K562 (cell line): ENCODE data around the gene MAP3K12. TPM values are rescaled to one million over a fixed set of nuclear protein-coding genes. Genes with fewer than 3 reads are reported as not detected.

Source experiments
- ATAC-seq: fragments of 200-7000 bp; cut with Tn5 transposase; 3 replicates; pipeline ENCODE4 v1.9.1; 2020; ENCODE audit warnings: moderate library complexity
- BruUV-seq: library from RNA; stranded (reverse); fragments of 400-500 nt; replicated peaks from 2 replicates; lab custom pipeline; 2021; lab: Mats Ljungman, UMichigan
- CTCF ChIA-PET: fragments of 300-600 bp; formaldehyde crosslinking; extraction: SDS; loops from one replicate; lab custom pipeline; 2021; ENCODE audit warnings: low intra/inter-chr PET ratio; lab: Yijun Ruan, JAX
- POLR2A ChIA-PET: fragments of 300-600, 350-650 bp; sonication (Branson Sonifier 250); formaldehyde crosslinking; extraction: SDS; loops from one replicate; lab custom pipeline; 2021; ENCODE audit warnings: antibody characterized with exemption, inconsistent platforms; lab: Yijun Ruan, JAX
- DNase-seq, 4 experiments: peaks; one replicate each; pipeline versions ENCODE4 v3.0.0 to v3.0.0-alpha.2; 2011 to 2018; ENCODE audit warnings: low spot score in 3 of 4, mixed read lengths in 3 of 4; ENCODE audit errors: extremely low read depth in 1 of 4
- FAIRE-seq: peaks from 2 replicates; lab custom pipeline; 2011; peaks lifted over from hg19 to GRCh38; lab: Jason Lieb, UNC
- H2AFZ ChIP-seq: 2 replicates; pipeline ENCODE4 v1.6.0; 2011; ENCODE audit warnings: low read depth, low read length, control low read depth, inconsistent platforms
- H3K27ac ChIP-seq: fragments of 200-600 bp; 3 replicates; pipeline ENCODE4 v1.8.0; 2011; ENCODE audit warnings: low read depth, mild to moderate bottlenecking, control low read depth, inconsistent platforms, low read length, moderate library complexity, mixed read lengths; ENCODE audit errors: extremely low read depth
- H3K27me3 ChIP-seq, 2 experiments: fragments of 300-600 bp in 1 of 2; 2 replicates in 1 of 2; 3 replicates in 1 of 2; pipeline versions ENCODE4 v1.6.0 to v1.8.0; 2011; ENCODE audit warnings: inconsistent platforms in 2 of 2, low read length in 2 of 2, mild to moderate bottlenecking in 1 of 2, mixed read lengths in 1 of 2, moderate library complexity in 1 of 2; ENCODE audit not compliant: control insufficient read depth in 2 of 2, insufficient read depth in 2 of 2
- H3K36me3 ChIP-seq: fragments of 300-600 bp; 3 replicates; pipeline ENCODE4 v1.8.0; 2011; ENCODE audit warnings: mild to moderate bottlenecking, low read length, inconsistent platforms; ENCODE audit not compliant: control insufficient read depth, insufficient read depth
- H3K4me1 ChIP-seq, 2 experiments: fragments of 200-600 bp in 1 of 2; replicated peaks in 1 of 2; 2 replicates in 1 of 2; 3 replicates in 1 of 2; pipeline versions ENCODE4 v1.5.1 to v1.8.0; 2011; ENCODE audit warnings: inconsistent platforms in 2 of 2, low read length in 2 of 2, mild to moderate bottlenecking in 1 of 2, mixed read lengths in 1 of 2, moderate library complexity in 1 of 2; ENCODE audit not compliant: control insufficient read depth in 2 of 2, insufficient read depth in 2 of 2
- H3K4me2 ChIP-seq: 2 replicates; pipeline ENCODE4 v1.6.1; 2011; ENCODE audit warnings: low read length, control low read depth, inconsistent platforms, mixed read lengths; ENCODE audit not compliant: insufficient read depth
- H3K4me3 ChIP-seq: fragments of 200-600 bp; sonication (generic), shearing (Covaris generic); 2 replicates; pipeline ENCODE4 v1.5.1; 2016; ENCODE audit warnings: control low read depth, inconsistent platforms
- H3K79me2 ChIP-seq: fragments of 200-600 bp; 3 replicates; pipeline ENCODE4 v1.8.0; 2011; ENCODE audit warnings: low read length, inconsistent platforms; ENCODE audit not compliant: control insufficient read depth, insufficient read depth
- H3K9ac ChIP-seq, 2 experiments: 2 replicates each; pipeline versions ENCODE4 v1.6.0 to v1.6.1; 2011; ENCODE audit warnings: low read depth in 2 of 2, low read length in 2 of 2, control low read depth in 1 of 2, inconsistent platforms in 1 of 2, mild to moderate bottlenecking in 1 of 2, mixed read lengths in 1 of 2; ENCODE audit not compliant: insufficient read depth in 1 of 2
- H3K9me1 ChIP-seq: one replicate; pipeline ENCODE4 v1.6.0; 2011; ENCODE audit warnings: inconsistent platforms, mild to moderate bottlenecking, low read length, moderate library complexity; ENCODE audit not compliant: control insufficient read depth, insufficient read depth
- H3K9me3 ChIP-seq: replicated peaks from 2 replicates; pipeline ENCODE4 v1.5.1; 2011; ENCODE audit warnings: low read depth, low read length, inconsistent platforms; ENCODE audit not compliant: control insufficient read depth, insufficient read depth
- H4K20me1 ChIP-seq: replicated peaks from 2 replicates; pipeline ENCODE4 v1.6.1; 2011; ENCODE audit warnings: low read length, inconsistent platforms, mixed read lengths; ENCODE audit not compliant: control insufficient read depth, insufficient read depth
- CAMTA2 ChIP-seq: fragments of 250-450 bp; sonication (Bioruptor Pico); conservative IDR thresholded peaks from 2 replicates; pipeline ENCODE4 v1.5.1; 2022
- CHD4 ChIP-seq: fragments of 200-600 bp; sonication (generic); IDR thresholded peaks from 3 replicates; pipeline ENCODE4 v1.6.1; 2012; ENCODE audit warnings: low read depth, mild to moderate bottlenecking, mixed read lengths, low read length, inconsistent platforms; ENCODE audit not compliant: insufficient read depth, insufficient replicate concordance, poor library complexity, severe bottlenecking
- EP300 ChIP-seq: IDR thresholded peaks from 2 replicates; pipeline ENCODE4 v1.6.1; 2012; ENCODE audit warnings: low read length, improper control_type of control experiment
- MLLT1 ChIP-seq, 2 experiments: fragments of 450-650 bp; IDR thresholded peaks; 2 replicates each; pipeline ENCODE4 v1.6.1; 2016
- MNT ChIP-seq, 2 experiments: fragments of 450-650 bp; conservative IDR thresholded peaks; 2 replicates each; pipeline ENCODE4 v1.6.1; 2017; ENCODE audit warnings: mild to moderate bottlenecking in 2 of 2, moderate library complexity in 2 of 2
- NR2C1 ChIP-seq, 2 experiments: fragments of 450-650 bp; IDR thresholded peaks; 2 replicates each; pipeline ENCODE4 v1.6.1; 2017; ENCODE audit warnings: mild to moderate bottlenecking in 2 of 2, antibody characterized with exemption in 1 of 2, inconsistent platforms in 1 of 2, missing compliant biosample characterization in 1 of 2, missing genetic modification characterization in 1 of 2
- PHF20 ChIP-seq: fragments of 450-650 bp; IDR thresholded peaks from 2 replicates; pipeline ENCODE4 v1.6.1; 2018; ENCODE audit not compliant: partially characterized antibody
- POLR2AphosphoS5 ChIP-seq: IDR thresholded peaks from 2 replicates; pipeline ENCODE4 v1.6.1; 2011; ENCODE audit warnings: mild to moderate bottlenecking, low read depth, low read length, moderate library complexity; ENCODE audit not compliant: control insufficient read depth, insufficient read depth
- RBM22 ChIP-seq: fragments of 200-400 bp; formaldehyde crosslinking; IDR thresholded peaks from 2 replicates; pipeline ENCODE4 v1.6.1; 2018; ENCODE audit warnings: low read length, low read depth; ENCODE audit not compliant: poor library complexity, severe bottlenecking
- RNF2 ChIP-seq: sonication (generic); IDR thresholded peaks from 2 replicates; pipeline ENCODE4 v1.6.1; 2016
- TFAP4 ChIP-seq: sonication (generic); formaldehyde crosslinking; IDR thresholded peaks from 2 replicates; pipeline ENCODE4 v1.8.0; 2022; ENCODE audit warnings: missing genetic modification reagents, mild to moderate bottlenecking, moderate library complexity, borderline replicate concordance
- ZKSCAN8 ChIP-seq: fragments of 200-800 bp; sonication (Bioruptor generic); IDR thresholded peaks from 2 replicates; pipeline ENCODE4 v1.6.1; 2016; ENCODE audit warnings: missing genetic modification characterization, missing compliant biosample characterization
- ZNF445 ChIP-seq: fragments of 250-450 bp; sonication (Bioruptor Pico); IDR thresholded peaks from 2 replicates; pipeline ENCODE4 v1.4.0; 2020; ENCODE audit warnings: low read depth, mild to moderate bottlenecking, moderate library complexity
- WGBS: fragments of 100-300 bp; shearing (Covaris generic); methylation state at CpG from one replicate; pipeline ENCODE4 v1.1.6; 2016; ENCODE audit warnings: low coverage, mixed read lengths; ENCODE audit not compliant: insufficient coverage; ENCODE audit errors: missing lambda C conversion rate; 5-methylcytosine and 5-hydroxymethylcytosine counted together
- in situ Hi-C: fragments of 300-500 bp; cut with MboI; formaldehyde crosslinking; loops from 4 replicates; pipeline ENCODE4 v1.15.0; 2018; ENCODE audit warnings: inconsistent platforms, mixed read lengths
- intact Hi-C: fragments of 100-400 bp; cut with micrococcal nuclease; formaldehyde crosslinking; loops from 2 replicates; pipeline ENCODE4 v1.14.2; 2022
- polyA plus RNA-seq, 8 experiments: library from polyadenylated mRNA; depleted of rRNA in 4 of 8; stranded (reverse) in 5 of 8; unstranded in 3 of 8; fragments of >200 nt; fragmentation: Nextera tagmentation in 2 of 8; fragmentation: Illumina TruSeq in 1 of 8; extraction: Ambion mirVana in 2 of 8; extraction: Trizol in 1 of 8; gene quantifications; 2 replicates each; pipeline versions ENCODE4 v1.2.1 to v1.2.3, GENCODE V29; 2011 to 2014; ENCODE audit warnings: inconsistent platforms in 1 of 8, missing spikeins in 1 of 8
- total RNA-seq, 7 experiments: library from RNA; depleted of rRNA in 6 of 7; stranded (reverse); fragments of >200 nt in 6 of 7; fragmentation: Illumina TruSeq in 2 of 7; extraction: Trizol in 2 of 7; gene quantifications; 2 replicates each; pipeline versions ENCODE4 v1.2.1 to v1.2.3, GENCODE V29; 2011 to 2021; ENCODE audit warnings: low replicate concordance in 1 of 7

The MAP3K12 gene
- total and polyA plus RNA-seq, 9 of the 15 experiments (the other 6 are each of a cell fraction or from before 2014, with no cell fraction given): 0.10 to 2.4 (median 1.6) TPM

GRCh38 chr12:53500776-53501614 is 1.7 kb upstream of the MAP3K12 start, which contains the start of gene TARBP2:
Gene TARBP2, plus strand, starts transcription at chr12:53501283. Its CDS starts 126 bp downstream, at chr12:53501409.
- peak within 1 kb of the TSS; percentile 97 for H3K27ac ChIP-seq
- WGBS: under 1% methylated on average over 65 of the region's 74 CpGs
- peak; percentile 86 for ATAC-seq
- FAIRE-seq: peak; percentile 100
- in situ Hi-C loops: loop anchor here (10.0 kb wide), 1 partner anchor 176 kb away; the partner anchor contains the start of gene AAAS
- CTCF ChIA-PET: interaction anchor here (1.4 kb wide), 1 partner anchor 176 kb away, joined by 3 read pairs; no protein-coding TSS in a partner anchor
- POLR2A ChIA-PET: interaction anchor here (0.6 to 2.7 kb wide), 44 partner anchors 10 to 422 kb away, joined by 3 to 24 read pairs (median 4); partner anchors contain the start of genes AAAS, PFDN5, SP1 and SPRYD3
- peak within 1 kb of the TSS; percentile 79 for H3K4me3 ChIP-seq
- peak within 1 kb of the TSS; percentile 97 to 99 for H3K9ac ChIP-seq
- H3K4me2 ChIP-seq: peak within 1 kb of the TSS; percentile 100
- H3K36me3 ChIP-seq: peaks cover 29% of the 10 kb centered on the region; the same call in 2 of the 3 replicates
- BruUV-seq: no TSS peak
- no peaks in the 10 kb centered on the region for H3K9me3 ChIP-seq
- intact Hi-C loops: loop anchor here (1.0 to 10.0 kb wide), 2 partner anchors 176 to 436 kb away; no protein-coding TSS in a partner anchor
- H3K9me1 ChIP-seq: no peaks in the 10 kb centered on the region
- H2AFZ ChIP-seq: peak within 1 kb of the TSS; percentile 99
- H3K27me3 ChIP-seq: no peaks in the 10 kb centered on the region
- peaks cover 27% of the 10 kb centered on the region for H3K79me2 ChIP-seq
- peaks cover 33 to 47% of the 10 kb centered on the region in 2 experiments; a peak in 4 of 5 replicates for H3K4me1 ChIP-seq
- no peaks in the 10 kb centered on the region for H4K20me1 ChIP-seq
- DNase-seq: peak; percentile 85 to 98 (median 88)
- no peak for TF ChIP-seq MLLT1 (IDR thresholded peaks at IDR 0.05)
- TF ChIP-seq EP300: no peak
- TF ChIP-seq PHF20: peak; percentile 90
- no peak for TF ChIP-seq CHD4
- TF ChIP-seq CAMTA2 (CRISPR knock-in tag): no peak
- TF ChIP-seq RNF2: 0 out of 2 replicates have a peak, but pooled peaks have one; percentile 47
- no peak; the same call in 1 of the 2 replicates for TF ChIP-seq ZKSCAN8 (CRISPR knock-in tag)
- TF ChIP-seq RBM22: peak; percentile 69
- TF ChIP-seq MNT (conservative IDR thresholded peaks at IDR 0.05): peak; percentile 94 to 96
- TF ChIP-seq POLR2AphosphoS5: peak; percentile 39; the same call in 1 of the 2 replicates
- peak; percentile 98 for TF ChIP-seq TFAP4 (CRISPR knock-in tag)
- peak; percentile 88 for TF ChIP-seq NR2C1 (IDR thresholded peaks at IDR 0.05)
- peak; percentile 95 for TF ChIP-seq NR2C1 (tag; IDR thresholded peaks at IDR 0.05)
- 0 out of 2 replicates have a peak, but pooled peaks have one; percentile 75 for TF ChIP-seq ZNF445
